Measurements from ENCODE around the gene TBC1D28. TPM values are rescaled to one million over a fixed set of nuclear protein-coding genes. Genes with fewer than 3 reads are reported as not detected.
"Not testable (repeated sequence)": the region's sequence is repeated elsewhere in the genome, so short reads cannot be mapped to it uniquely, and the experiment has no call there.

Gene TBC1D28
- total RNA-seq, 8 experiments from 2014 or later = 0.16 to 1.0 (median 0.58) TPM; not detected in 2

DNA sequence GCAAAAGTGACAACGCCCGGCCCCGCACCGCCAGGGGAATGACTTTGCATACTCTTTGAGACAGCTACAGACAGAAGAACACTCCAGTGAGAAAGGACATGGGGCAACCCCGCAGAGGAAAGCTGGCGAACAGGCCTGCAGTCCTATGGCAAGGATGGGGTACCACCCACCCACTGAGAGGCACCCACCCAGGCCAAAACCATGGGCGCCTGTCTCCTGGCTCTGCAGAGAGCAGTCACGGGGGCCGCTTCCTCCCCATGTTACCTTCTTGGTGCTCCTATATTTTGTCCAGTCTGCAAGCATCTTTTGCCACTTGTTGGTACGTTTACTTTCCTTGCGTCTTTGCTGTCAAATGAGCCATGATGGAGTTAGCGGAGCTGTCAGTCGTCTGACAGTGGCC lies 5.8 kb downstream of the TBC1D28 start:
- H3K4me3 ChIP-seq; in situ Hi-C loops (cut with MboI; ENCODE audit: low pct_unique_long_range_greater_than_20kb in 2 of 9, low sequenced_read_pairs in 9 of 9, unreplicated experiment in 9 of 9); H3K4me1 ChIP-seq (replicated peaks in 1 of 2); H3K27ac ChIP-seq; ATAC-seq (replicated peaks in 6 of 8): not testable (repeated sequence)
- 92 to 100% (median 100%) methylated on average over 2 to 3 of the region's 13 CpGs; no CpG with 5 or more reads in 7 of the 10 experiments for WGBS, 10 experiments

DNA sequence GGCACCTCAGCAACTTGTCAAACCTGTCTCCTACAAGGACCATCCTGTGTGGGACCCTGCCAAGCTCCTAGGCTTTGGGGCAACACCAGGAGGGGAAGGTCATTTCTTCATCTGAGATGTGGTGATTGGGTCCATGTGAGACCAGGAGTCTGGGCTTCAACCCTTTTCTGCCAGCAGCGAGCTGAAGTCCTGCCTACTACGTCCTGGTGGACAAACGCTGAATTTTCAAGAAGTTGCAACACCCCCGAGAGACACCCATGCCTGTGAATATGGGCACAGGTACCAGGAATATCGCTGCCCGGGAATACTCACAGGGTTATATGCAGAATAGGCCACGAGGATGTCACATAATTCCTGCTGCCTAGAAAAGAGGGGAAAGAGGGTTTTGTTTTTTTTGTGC lies 8.0 kb downstream of the TBC1D28 start:
- H3K27ac ChIP-seq; H3K4me3 ChIP-seq; H3K4me1 ChIP-seq (replicated peaks in 1 of 2); in situ Hi-C loops (cut with MboI; ENCODE audit: low pct_unique_long_range_greater_than_20kb in 2 of 9, low sequenced_read_pairs in 9 of 9, unreplicated experiment in 9 of 9): not testable (repeated sequence)
- ATAC-seq (replicated peaks in 6 of 8) = peak in 1 of 8 experiments; percentile 18
- WGBS, 10 experiments = 100% methylated on average over 2 of the region's 7 CpGs; no CpG with 5 or more reads in 9 of the 10 experiments

DNA sequence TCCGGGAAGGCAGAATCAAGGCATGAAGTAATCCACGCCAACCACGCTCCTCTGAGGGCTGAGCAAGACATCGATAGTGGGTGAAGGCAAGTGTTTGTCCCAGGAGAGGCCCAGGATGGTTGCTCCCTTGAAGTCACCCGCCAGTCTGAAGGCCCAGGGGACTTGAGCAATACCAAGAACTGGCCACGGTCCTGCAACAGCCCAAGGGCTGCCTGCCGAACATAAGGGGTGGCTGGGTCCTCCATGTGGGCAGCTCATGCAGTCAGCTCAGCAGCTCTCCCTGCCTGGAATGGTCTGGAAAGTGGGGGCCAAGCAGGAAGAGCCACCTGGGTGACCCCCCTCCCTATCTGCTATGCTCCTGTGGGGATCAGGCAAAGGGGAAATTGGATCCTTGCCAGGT lies 8.4 kb downstream of the TBC1D28 start:
- no CpG with 5 or more reads among the region's 7 CpGs for WGBS, 10 experiments
- ATAC-seq (replicated peaks in 6 of 8); in situ Hi-C loops (cut with MboI; ENCODE audit: low pct_unique_long_range_greater_than_20kb in 2 of 9, low sequenced_read_pairs in 9 of 9, unreplicated experiment in 9 of 9); H3K4me3 ChIP-seq; H3K27ac ChIP-seq; H3K4me1 ChIP-seq (replicated peaks in 1 of 2): not testable (repeated sequence)

DNA sequence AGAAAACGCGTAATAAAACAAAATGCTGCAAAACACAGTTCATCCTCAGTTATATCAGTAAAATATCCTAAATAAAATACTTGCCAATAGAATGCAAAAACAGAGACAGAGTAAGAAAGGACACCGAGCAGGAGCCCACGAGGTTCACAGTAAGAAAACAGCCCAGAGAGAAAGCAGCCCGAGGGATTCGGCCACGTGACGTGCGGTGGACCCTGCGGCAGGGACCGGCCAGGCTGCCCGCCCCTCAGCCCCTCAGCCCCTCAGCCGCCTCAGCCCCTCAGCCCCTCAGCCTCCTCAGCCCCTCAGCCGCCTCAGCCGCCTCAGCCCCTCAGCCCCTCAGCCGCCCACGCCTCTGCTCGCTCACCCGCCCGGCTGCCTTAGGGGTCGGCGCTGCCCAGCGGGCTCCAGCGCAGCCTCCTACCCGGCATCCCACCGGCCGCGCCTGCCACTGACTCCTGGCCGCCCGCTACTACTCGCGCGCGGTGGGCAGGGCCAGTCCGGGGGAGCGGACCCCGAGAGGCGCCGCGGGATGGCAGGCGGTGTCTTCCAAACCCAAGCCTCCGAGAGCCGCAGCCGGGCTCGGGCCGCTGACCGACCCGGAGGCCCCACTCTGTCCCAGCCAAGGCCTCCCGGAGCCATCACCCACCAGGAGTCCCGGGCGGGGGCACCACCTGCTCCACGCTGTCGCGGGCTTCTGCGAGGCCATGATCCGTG lies 9.5 kb downstream of the TBC1D28 start:
- ATAC-seq (replicated peaks in 6 of 8) = peak; percentile 16 to 84 (median 60)
- H3K4me1 ChIP-seq (replicated peaks in 1 of 2); in situ Hi-C loops (cut with MboI; ENCODE audit: low pct_unique_long_range_greater_than_20kb in 2 of 9, low sequenced_read_pairs in 9 of 9, unreplicated experiment in 9 of 9); H3K27ac ChIP-seq: not testable (repeated sequence)
- peak overlapping the region in 2 of 5 donors; percentile 2 to 7 for H3K4me3 ChIP-seq
- no CpG with 5 or more reads among the region's 56 CpGs for WGBS, 10 experiments

DNA sequence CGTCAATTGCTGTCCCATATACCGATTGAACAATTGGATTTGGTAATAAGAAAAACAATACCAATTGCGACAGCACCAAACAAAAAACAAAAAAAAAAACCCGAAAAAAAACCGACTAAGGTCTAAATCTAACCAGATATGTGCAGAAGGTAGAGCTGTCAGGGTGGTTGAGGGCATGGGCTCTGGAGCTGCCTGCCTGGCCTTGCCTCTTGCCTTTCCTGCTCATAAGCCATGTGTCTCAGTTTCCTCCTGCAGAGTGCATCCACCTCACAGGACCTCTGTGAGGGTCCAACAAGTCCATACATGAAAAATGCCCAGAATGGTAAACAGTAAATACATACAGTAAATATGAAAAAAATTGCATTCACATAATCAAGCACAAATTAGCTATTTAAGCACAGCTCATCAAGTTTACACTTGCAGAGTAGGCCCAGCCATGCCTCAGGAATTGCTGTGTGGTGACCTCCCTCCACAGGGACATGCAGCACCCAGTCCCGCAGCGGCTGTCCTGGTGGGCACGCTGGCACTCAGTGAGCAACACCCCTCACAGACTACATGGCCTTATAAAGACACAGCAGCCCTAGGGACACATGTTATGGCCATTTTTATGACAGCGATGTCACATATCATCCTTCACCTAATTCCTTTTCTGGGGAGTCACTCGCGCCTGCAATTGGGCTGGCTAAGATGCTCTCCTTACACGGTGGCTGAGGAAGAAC lies 17.9 kb downstream of the TBC1D28 start:
- Histone ChIP-seq H3K4me1 (replicated peaks in 1 of 2) (no peaks in the 10 kb centered on the region), H3K4me3 (no peak overlapping the region), H3K27ac (no peak overlapping the region)
- in situ Hi-C loops (cut with MboI; ENCODE audit: low pct_unique_long_range_greater_than_20kb in 2 of 9, low sequenced_read_pairs in 9 of 9, unreplicated experiment in 9 of 9) = no loop called here
- no peak for ATAC-seq (replicated peaks in 6 of 8)
- 63 to 99% (median 90%) methylated on average over 2 to 11 of the region's 12 CpGs for WGBS, 10 experiments

DNA sequence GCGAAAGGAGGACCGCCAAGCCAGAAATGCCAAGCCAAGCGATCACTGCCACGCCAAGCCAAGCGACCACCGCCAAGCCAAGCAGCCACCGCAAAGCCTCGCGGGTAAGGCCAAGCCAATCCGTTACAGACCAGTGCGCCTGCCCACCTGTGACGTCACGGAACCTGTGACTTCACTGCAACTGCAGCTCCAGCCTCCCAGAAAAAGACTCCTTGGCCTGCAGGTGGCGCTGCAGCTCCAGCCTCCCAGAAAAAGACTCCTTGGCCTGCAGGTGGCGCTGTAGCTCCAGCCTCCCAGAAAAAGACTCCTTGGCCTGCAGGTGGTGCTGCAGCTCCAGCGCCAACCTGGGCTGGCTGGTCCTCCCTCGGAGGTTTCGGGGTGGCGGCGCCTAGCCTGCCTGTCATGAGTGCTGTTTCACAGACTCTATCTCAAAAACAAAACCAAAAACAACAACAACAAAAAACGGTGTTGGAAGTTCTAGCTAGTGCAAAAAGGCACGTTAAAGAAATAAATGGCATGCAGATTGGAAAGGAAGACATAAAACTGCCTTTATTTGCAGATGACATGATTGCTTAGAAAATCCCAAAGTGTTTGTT lies 18.6 kb downstream of the TBC1D28 start:
- H3K4me3 ChIP-seq; H3K27ac ChIP-seq; in situ Hi-C loops (cut with MboI; ENCODE audit: low pct_unique_long_range_greater_than_20kb in 2 of 9, low sequenced_read_pairs in 9 of 9, unreplicated experiment in 9 of 9); H3K4me1 ChIP-seq (replicated peaks in 1 of 2): not testable (repeated sequence)
- WGBS, 10 experiments = 0 to 100% (median 76%) methylated on average over 1 to 7 of the region's 22 CpGs; no CpG with 5 or more reads in 3 of the 10 experiments
- peak in 3 of 8 experiments; percentile 98 to 99 (median 99) for ATAC-seq (replicated peaks in 6 of 8)

DNA sequence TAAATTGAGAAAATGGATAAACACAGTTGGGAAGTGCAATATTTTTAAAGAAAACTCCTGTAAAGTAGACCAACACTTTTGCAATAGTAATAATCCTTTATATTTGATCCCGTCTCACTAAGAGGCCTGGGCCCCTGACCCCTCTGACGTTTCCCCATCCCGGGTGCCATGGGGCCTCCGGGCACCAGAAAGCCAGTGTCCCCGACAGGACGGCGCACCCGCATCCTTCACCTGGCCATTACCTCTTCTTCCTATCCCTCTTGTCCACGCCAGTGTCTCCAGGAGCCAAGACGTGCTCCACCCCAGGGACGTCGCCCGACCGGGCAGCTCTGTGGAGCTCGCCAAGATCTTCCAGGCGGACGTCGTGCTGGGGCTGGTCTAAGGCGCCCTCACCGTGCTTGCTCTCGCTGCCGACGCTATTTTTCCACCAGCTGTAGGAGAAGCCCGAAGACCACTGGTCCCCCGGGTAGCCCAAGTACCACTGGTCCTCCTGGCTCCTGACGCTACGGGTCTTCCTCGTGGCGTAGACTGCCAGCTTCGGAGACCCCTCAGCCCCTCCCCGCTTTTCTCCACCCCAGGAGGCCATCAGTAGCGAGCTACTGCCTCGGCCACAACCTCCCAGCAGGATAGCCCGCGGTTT lies 19.2 kb downstream of the TBC1D28 start:
- WGBS, 10 experiments = no CpG with 5 or more reads among the region's 35 CpGs
- peak in 3 of 8 experiments; percentile 81 for ATAC-seq (replicated peaks in 6 of 8)

DNA sequence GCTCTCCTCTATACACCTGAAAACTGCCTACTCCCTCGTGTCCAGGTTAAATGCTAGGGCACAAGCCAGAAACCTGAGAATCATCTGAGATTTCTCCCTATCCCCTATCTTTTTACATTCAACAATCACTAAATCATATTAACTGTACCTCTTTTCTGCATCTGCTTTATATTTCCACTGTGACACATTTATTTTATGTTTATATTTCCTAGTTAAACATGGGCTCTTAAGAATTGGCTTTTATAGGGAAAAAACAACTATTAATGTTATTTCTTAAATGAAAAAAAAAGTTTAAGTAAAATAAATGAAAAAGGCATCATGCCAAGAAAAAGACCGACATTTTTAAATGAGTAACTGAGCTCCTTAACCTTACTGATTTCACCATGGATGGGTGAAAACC lies 26.6 kb downstream of the TBC1D28 start:
- WGBS, 10 experiments = 33 to 60% methylated on average over 1 of the region's 2 CpGs; no CpG with 5 or more reads in 8 of the 10 experiments
- ATAC-seq (replicated peaks in 6 of 8); H3K4me1 ChIP-seq (replicated peaks in 1 of 2); H3K27ac ChIP-seq; H3K4me3 ChIP-seq; in situ Hi-C loops (cut with MboI; ENCODE audit: low pct_unique_long_range_greater_than_20kb in 2 of 9, low sequenced_read_pairs in 9 of 9, unreplicated experiment in 9 of 9): not testable (repeated sequence)

More for the DNA sequence above, 19.2 kb downstream of the TBC1D28 start:
- H3K4me3 ChIP-seq; H3K27ac ChIP-seq; H3K4me1 ChIP-seq (replicated peaks in 1 of 2); in situ Hi-C loops (cut with MboI; ENCODE audit: low pct_unique_long_range_greater_than_20kb in 2 of 9, low sequenced_read_pairs in 9 of 9, unreplicated experiment in 9 of 9): not testable (repeated sequence)

DNA sequence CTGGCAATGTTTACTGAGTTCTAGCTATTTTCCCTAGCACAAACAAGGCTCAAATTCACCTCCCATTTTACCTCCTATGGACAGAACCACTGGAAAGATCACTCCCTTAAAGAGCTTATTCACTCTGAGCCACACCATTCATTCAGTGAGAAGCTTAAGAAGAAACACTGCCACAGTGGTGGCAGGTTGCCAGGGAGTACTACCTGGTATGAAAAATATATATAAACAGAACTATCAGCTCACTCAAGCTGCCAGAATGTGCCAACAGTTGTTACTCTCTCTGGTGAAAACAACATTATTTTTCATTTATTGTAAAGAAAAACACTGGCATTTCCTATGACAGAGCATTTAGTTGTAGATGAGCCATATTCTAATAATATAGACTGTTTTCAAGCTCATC lies 31.2 kb downstream of the TBC1D28 start:
- H3K27ac ChIP-seq; in situ Hi-C loops (cut with MboI; ENCODE audit: low pct_unique_long_range_greater_than_20kb in 2 of 9, low sequenced_read_pairs in 9 of 9, unreplicated experiment in 9 of 9); H3K4me3 ChIP-seq; H3K4me1 ChIP-seq (replicated peaks in 1 of 2); ATAC-seq (replicated peaks in 6 of 8): not testable (repeated sequence)

DNA sequence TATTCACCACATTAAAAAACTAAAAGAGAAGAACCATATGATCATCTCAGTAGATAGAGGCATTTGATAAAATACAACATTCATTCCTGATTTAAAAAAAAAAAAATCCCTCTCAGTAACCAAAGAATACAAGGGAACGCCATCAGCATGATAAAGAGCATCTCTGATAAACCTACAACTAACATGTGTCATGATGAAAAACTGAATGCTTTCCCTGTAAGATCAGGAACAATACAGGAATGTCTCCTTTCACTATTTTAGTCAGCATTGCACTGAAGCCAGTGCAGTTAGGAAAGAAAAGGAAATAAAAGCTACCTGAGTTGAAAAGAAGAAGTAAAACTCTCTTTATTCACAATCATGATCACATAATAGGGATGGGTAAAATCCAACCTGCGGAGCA lies 51.1 kb downstream of the TBC1D28 start:
- in situ Hi-C loops (cut with MboI; ENCODE audit: low pct_unique_long_range_greater_than_20kb in 2 of 9, low sequenced_read_pairs in 9 of 9, unreplicated experiment in 9 of 9) = not testable (repeated sequence)

More for the DNA sequence above, 51.1 kb downstream of the TBC1D28 start:
- 0 to 100% (median 40%) methylated on average over 1 of the region's 2 CpGs; no CpG with 5 or more reads in 6 of the 10 experiments for WGBS, 10 experiments
- H3K4me1 ChIP-seq (replicated peaks in 1 of 2); H3K4me3 ChIP-seq; H3K27ac ChIP-seq: not testable (repeated sequence)
- ATAC-seq (replicated peaks in 6 of 8) = peak in 3 of 8 experiments; percentile 34 to 52 (median 42)
